ENCODE measurements around the gene TRPV4.
A peak's percentile ranks its signal among the peaks of the same experiment; 100 is the strongest.
"Not testable (repeated sequence)": the region's sequence is repeated elsewhere in the genome, so short reads cannot be mapped to it uniquely, and the experiment has no call there.

TRPV4 gene

GRCh38 chr12:109833307-109834189, at the start of gene TRPV4:
Gene TRPV4, minus strand, starts transcription at chr12:109833398. Its CDS starts 18,602 bp downstream, at chr12:109814796.
- DNase-seq: no peak

GRCh38 chr12:109881752-109882151, 48.6 kb upstream of the TRPV4 start:
- DNase-seq: no peak

- DNase-seq: no peak
These were observed 47.7 kb upstream of the TRPV4 start for GRCh38 chr12:109880938-109881337.

GRCh38 chr12:109880043-109880931, 47.1 kb upstream of the TRPV4 start, which contains the start of gene GLTP:
Gene GLTP, minus strand, starts transcription at chr12:109880541. Its CDS starts 167 bp downstream, at chr12:109880374.
- peak; percentile 85 for DNase-seq

GRCh38 chr12:109879351-109880042, 46.3 kb upstream of the TRPV4 start:
- DNase-seq: no peak

GRCh38 chr12:109878749-109879148, 45.6 kb upstream of the TRPV4 start:
- DNase-seq: no peak

GRCh38 chr12:109878247-109878625, 45.0 kb upstream of the TRPV4 start:
- DNase-seq: no peak

- no peak for DNase-seq
These were observed 44.5 kb upstream of the TRPV4 start for GRCh38 chr12:109877504-109878246.

GRCh38 chr12:109876406-109876805, 43.2 kb upstream of the TRPV4 start:
- no peak for DNase-seq

GRCh38 chr12:109875572-109876131, 42.5 kb upstream of the TRPV4 start:
- no peak for DNase-seq

GRCh38 chr12:109873653-109874052, 40.5 kb upstream of the TRPV4 start:
- DNase-seq: no peak

GRCh38 chr12:109871668-109872314, 38.6 kb upstream of the TRPV4 start:
- DNase-seq: no peak

- DNase-seq: no peak
These were observed 37.5 kb upstream of the TRPV4 start for GRCh38 chr12:109870648-109871047.

GRCh38 chr12:109868182-109869051, 35.2 kb upstream of the TRPV4 start:
- DNase-seq: no peak

- DNase-seq: no peak
These were observed 31.7 kb upstream of the TRPV4 start for GRCh38 chr12:109864916-109865315.

- no peak for DNase-seq
These were observed 30.9 kb upstream of the TRPV4 start for GRCh38 chr12:109863847-109864712.

GRCh38 chr12:109862491-109862890, 29.3 kb upstream of the TRPV4 start:
- DNase-seq: not testable (repeated sequence)

- no peak for DNase-seq
These were observed 28.6 kb upstream of the TRPV4 start for GRCh38 chr12:109861689-109862314.

GRCh38 chr12:109860977-109861376, 27.8 kb upstream of the TRPV4 start:
- no peak for DNase-seq
